ENCODE results near the gene TENM4. TPM values are rescaled to one million over a fixed set of nuclear protein-coding genes. Genes with fewer than 3 reads are reported as not detected.
"Not testable (repeated sequence)": the region's sequence is repeated elsewhere in the genome, so short reads cannot be mapped to it uniquely, and the experiment has no call there.

Gene TENM4
- total RNA-seq, 2 donors from 2014 or later: 2.6 to 6.8 TPM

DNA sequence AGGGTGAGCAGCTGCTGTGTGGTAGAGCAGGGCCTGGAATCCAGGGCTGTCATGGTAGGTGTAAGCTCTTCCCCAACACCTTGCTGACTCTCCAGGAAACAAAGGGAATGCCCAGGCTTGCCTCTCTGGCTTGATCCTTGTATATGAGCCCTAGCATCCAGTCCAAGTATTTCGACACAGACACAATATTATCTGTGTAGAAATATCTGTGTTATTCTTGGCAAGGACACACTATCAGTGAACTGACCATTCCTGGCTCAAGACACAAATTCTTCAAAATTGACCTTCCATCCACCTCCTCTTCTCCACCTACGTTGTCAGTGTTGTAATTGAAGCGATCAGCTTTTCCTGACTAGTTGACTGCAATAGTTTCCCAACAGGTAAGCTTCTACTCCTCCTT, 554.2 kb downstream of the TENM4 start:
- no peaks in the 10 kb centered on the region for H3K27me3 ChIP-seq (replicated peaks; ENCODE audit: insufficient read depth)
- peak; percentile 62 for DNase-seq (ENCODE audit: low spot score)
- no peak overlapping the region for H3K4me3 ChIP-seq
- no peaks in the 10 kb centered on the region for H3K36me3 ChIP-seq
- no peaks in the 10 kb centered on the region for H3K4me1 ChIP-seq (replicated peaks)
- H3K27ac ChIP-seq: no peak overlapping the region
- TF ChIP-seq POLR2AphosphoS5 (IDR thresholded peaks at IDR 0.05) (peak; percentile 73), POLR2A (IDR thresholded peaks at IDR 0.05) (no peak)
- WGBS: 47% methylated on average over 3 of the region's 3 CpGs
- H3K9me3 ChIP-seq: no peaks in the 10 kb centered on the region
- intact Hi-C loops (cut with DNase I): no loop called here

DNA sequence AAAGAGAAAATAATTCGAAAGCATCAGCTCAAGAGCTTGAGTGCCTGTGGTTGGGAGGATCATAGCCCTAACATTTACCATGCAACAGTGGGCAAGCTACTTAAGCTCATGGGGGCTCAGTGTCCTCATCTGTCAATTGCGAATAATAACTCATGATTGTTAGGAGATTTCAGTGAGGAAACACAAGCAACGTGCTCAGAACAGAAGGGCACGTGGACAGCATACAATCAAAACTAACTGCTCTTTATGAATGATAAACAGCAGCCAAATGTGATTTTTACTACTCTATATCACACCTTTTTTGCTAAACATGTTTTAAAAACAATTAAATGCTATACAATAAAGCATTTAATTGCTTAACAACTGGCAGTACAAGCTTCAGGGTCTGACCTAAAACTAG, 556.1 kb downstream of the TENM4 start:
- Histone ChIP-seq H3K27me3 (replicated peaks; ENCODE audit: insufficient read depth) (no peaks in the 10 kb centered on the region), H3K27ac (no peak overlapping the region), H3K4me3 (no peak overlapping the region), H3K4me1 (replicated peaks) (no peaks in the 10 kb centered on the region), H3K36me3 (no peaks in the 10 kb centered on the region), H3K9me3 (no peaks in the 10 kb centered on the region)
- WGBS: 88% methylated on average over 4 of the region's 4 CpGs
- no peak for TF ChIP-seq POLR2AphosphoS5 (IDR thresholded peaks at IDR 0.05)
- intact Hi-C loops (cut with DNase I): no loop called here
- DNase-seq (ENCODE audit: low spot score): no peak

DNA sequence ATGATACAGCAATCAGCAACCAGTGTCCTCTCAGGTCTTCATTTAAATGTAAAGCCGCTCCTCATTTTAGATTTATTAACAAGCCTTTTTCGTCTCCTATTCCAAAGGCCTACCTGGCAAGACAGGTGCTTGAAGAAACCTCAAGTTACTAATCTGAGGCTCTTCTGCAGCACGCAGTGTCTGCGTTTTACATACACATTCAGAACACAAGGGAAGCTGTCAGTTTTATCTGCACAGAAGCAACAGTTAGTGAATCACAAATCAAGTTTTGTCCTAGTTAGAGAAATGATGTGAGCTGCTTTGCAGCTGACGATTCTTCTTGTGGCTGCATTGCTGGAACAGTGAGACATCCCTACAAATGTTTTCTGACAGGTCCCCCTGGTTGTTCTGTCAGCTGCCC, 557.3 kb downstream of the TENM4 start:
- WGBS: 93% methylated on average over 5 of the region's 5 CpGs
- TF ChIP-seq CTCF (IDR thresholded peaks at IDR 0.05): no peak
- TF ChIP-seq POLR2AphosphoS5 (IDR thresholded peaks at IDR 0.05): no peak
- no peak for TF ChIP-seq POLR2A (IDR thresholded peaks at IDR 0.05)
- no peaks in the 10 kb centered on the region for H3K4me1 ChIP-seq (replicated peaks)
- intact Hi-C loops (cut with DNase I): no loop called here
- H3K27me3 ChIP-seq (replicated peaks; ENCODE audit: insufficient read depth): no peaks in the 10 kb centered on the region
- H3K27ac ChIP-seq: no peak overlapping the region
- H3K36me3 ChIP-seq: no peaks in the 10 kb centered on the region
- DNase-seq (ENCODE audit: low spot score): no peak
- no peaks in the 10 kb centered on the region for H3K9me3 ChIP-seq
- H3K4me3 ChIP-seq: no peak overlapping the region

DNA sequence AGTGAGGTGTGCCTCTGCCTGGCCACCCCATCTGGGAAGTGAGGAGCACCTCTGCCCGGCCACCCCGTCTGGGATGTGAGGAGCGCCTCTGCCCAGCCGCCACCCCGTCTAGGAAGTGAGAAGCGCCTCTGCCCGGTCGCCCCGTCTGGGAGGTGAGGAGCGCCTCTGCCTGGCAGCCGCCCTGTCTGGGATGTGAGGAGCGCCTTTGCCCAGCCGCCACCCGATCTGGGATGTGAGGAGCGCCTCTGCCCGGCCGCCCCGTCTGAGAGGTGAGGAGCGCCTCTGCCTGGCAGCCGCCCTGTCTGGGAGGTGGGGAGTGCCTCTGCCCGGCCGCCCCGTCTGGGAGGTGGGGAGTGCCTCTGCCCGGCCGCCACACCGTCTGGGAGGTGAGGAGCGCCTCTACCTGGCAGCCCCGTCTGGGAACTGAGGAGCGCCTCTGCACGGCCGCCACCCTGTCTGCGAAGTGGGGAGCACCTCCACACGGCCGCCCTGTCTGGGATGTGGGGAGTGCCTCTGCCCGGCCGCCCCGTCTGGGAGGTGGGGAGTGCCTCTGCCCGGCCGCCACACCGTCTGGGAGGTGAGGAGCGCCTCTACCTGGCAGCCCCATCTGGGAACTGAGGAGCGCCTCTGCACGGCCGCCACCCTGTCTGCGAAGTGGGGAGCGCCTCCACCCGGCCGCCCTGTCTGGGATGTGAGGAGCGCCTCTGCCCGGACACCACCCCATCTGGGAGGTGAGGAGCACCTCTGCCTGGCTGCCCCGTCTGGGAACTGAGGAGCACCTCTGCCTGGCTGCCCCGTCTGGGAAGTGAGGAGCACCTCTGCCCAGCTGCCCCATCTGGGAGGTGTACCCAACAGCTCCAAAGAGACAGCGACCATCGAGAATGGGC, 561.5 kb downstream of the TENM4 start:
- DNase-seq (ENCODE audit: low spot score); intact Hi-C loops (cut with DNase I): not testable (repeated sequence)
- WGBS: 90% methylated on average over 41 of the region's 54 CpGs

DNA sequence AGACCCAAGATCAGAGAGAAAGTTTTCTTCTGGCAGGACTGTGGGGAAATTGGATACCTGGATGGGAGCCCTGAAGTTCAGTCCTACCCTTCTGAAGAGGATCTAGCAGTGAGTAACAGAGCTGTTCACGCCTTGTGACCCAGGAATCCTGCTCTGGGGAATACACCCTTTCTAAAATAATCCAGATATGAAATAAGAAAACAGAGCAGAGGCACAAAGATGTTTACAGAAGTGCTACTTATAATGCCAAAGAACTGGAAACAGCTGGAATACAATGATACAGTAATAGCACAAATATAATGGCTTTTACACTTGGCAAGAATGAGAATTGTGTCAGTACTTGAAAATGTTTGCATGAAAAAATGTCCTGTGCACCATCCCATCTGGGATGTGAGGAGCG, 562.2 kb downstream of the TENM4 start:
- no peak overlapping the region for H3K27ac ChIP-seq
- no peaks in the 10 kb centered on the region for H3K36me3 ChIP-seq
- intact Hi-C loops (cut with DNase I): no loop called here
- WGBS: 84% methylated on average over 2 of the region's 2 CpGs
- no peak for DNase-seq (ENCODE audit: low spot score)
- H3K4me3 ChIP-seq: no peak overlapping the region
- H3K4me1 ChIP-seq (replicated peaks): no peaks in the 10 kb centered on the region
- TF ChIP-seq POLR2A (IDR thresholded peaks at IDR 0.05): no peak
- no peak for TF ChIP-seq CTCF (IDR thresholded peaks at IDR 0.05)
- TF ChIP-seq POLR2AphosphoS5 (IDR thresholded peaks at IDR 0.05): no peak
- H3K27me3 ChIP-seq (replicated peaks; ENCODE audit: insufficient read depth): no peaks in the 10 kb centered on the region
- no peaks in the 10 kb centered on the region for H3K9me3 ChIP-seq

More for the DNA sequence above, 561.5 kb downstream of the TENM4 start:
- H3K27me3 ChIP-seq (replicated peaks; ENCODE audit: insufficient read depth); H3K9me3 ChIP-seq; H3K4me3 ChIP-seq; H3K27ac ChIP-seq; H3K4me1 ChIP-seq (replicated peaks); H3K36me3 ChIP-seq: not testable (repeated sequence)

GRCh38 chr11:78876676-78877075, 564.2 kb downstream of the TENM4 start:
- intact Hi-C loops (cut with DNase I): no loop called here
- TF ChIP-seq POLR2A (IDR thresholded peaks at IDR 0.05) (no peak), POLR2AphosphoS5 (IDR thresholded peaks at IDR 0.05) (no peak), CTCF (IDR thresholded peaks at IDR 0.05) (no peak)
- WGBS: 68% methylated on average over 3 of the region's 3 CpGs
- H3K27ac ChIP-seq: no peak overlapping the region
- no peaks in the 10 kb centered on the region for H3K4me1 ChIP-seq (replicated peaks)
- H3K27me3 ChIP-seq (replicated peaks; ENCODE audit: insufficient read depth): no peaks in the 10 kb centered on the region
- no peak overlapping the region for H3K4me3 ChIP-seq
- no peaks in the 10 kb centered on the region for H3K36me3 ChIP-seq
- no peak for DNase-seq (ENCODE audit: low spot score)
- H3K9me3 ChIP-seq: no peaks in the 10 kb centered on the region
